HG02588 (cell line): Measurements from ENCODE around the gene HDHD5.

ENCODE experiments used
- ATAC-seq: cut with Tn5 transposase; IDR thresholded peaks from one replicate; pipeline ENCODE4 v1.9.1; 2021; ENCODE audit warnings: mild to moderate bottlenecking, moderate library complexity; ENCODE audit not compliant: unreplicated experiment

The HDHD5 gene

GRCh38 chr22:17108256-17109112, 50.6 kb downstream of the HDHD5 start:
- ATAC-seq = no peak

DNA sequence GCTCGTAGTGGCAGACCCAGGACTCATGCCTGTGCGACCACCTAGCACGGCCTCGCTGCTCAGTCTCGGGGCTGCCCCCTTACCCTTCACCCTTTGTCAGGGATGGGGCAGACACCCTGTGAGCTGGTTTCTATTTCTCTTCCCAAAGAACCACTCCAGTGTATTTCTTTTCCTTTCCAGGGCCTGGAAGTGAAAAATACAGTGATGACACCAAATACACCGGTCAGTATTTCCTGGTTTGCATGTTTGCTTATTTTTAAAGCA, 51.6 kb downstream of the HDHD5 start:
- no peak for ATAC-seq

DNA sequence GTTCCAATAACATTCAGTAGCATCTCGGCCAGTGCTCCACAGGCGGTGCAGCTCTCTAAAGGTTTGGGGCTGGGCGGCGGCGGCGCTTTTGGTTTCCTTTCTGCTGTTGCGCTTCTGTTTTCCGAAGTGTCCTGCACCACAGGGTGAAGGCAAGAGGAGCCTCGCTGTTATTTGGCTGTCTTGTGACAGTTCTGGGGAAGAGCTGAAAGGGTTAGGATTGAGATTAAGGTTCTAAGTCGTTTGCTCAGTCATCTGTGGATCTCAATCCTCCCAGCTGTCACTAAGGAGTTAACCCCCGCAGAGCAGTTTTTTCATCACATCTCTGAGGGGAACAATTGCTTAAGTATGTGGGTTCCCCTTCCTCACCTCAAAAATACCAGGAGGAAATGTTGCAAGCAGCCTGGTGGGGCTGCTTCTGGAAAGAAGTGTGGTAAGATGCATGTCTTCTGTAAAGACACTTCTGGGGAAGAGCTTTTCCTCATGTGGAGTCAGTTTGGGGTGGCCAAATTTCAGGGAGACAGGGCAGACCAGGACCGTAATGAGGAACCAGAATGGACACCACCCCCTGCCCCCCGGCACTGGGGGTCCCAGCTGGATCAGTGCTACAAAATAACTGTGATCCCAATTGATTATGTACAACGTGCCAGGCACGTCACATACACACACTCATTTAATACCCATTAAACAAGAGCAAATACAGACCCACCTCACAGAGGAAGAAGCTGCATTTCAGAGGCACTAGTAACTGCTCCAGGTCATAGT, 52.1 kb downstream of the HDHD5 start:
- ATAC-seq = no peak

- no peak for ATAC-seq
These were observed 52.8 kb downstream of the HDHD5 start for GRCh38 chr22:17106161-17106784.

GRCh38 chr22:17105143-17106129, 53.6 kb downstream of the HDHD5 start:
- no peak for ATAC-seq

- ATAC-seq = no peak
These were observed 54.6 kb downstream of the HDHD5 start for GRCh38 chr22:17104336-17104935.

DNA sequence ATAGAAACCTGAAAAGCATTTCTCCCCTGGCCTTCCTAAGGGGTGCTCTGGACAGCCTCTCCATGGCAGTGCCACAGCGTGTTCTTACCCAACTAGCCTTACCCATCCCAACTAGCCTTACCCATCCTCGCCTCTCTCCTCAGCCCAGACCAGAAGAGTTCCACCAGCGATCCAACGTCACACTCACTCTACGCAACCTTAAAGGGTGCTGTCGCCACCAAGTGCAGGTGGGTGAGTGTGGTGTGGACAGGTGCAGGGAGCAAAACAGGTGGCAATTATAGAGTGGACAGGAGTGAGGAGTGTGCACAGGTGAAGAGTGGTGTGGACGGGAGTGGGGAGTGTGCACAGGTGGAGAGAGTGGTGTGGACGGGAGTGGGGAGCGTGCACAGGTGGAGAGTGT, 55.7 kb downstream of the HDHD5 start:
- ATAC-seq = no peak

- no peak for ATAC-seq
These were observed 56.8 kb downstream of the HDHD5 start for GRCh38 chr22:17102297-17102667.

DNA sequence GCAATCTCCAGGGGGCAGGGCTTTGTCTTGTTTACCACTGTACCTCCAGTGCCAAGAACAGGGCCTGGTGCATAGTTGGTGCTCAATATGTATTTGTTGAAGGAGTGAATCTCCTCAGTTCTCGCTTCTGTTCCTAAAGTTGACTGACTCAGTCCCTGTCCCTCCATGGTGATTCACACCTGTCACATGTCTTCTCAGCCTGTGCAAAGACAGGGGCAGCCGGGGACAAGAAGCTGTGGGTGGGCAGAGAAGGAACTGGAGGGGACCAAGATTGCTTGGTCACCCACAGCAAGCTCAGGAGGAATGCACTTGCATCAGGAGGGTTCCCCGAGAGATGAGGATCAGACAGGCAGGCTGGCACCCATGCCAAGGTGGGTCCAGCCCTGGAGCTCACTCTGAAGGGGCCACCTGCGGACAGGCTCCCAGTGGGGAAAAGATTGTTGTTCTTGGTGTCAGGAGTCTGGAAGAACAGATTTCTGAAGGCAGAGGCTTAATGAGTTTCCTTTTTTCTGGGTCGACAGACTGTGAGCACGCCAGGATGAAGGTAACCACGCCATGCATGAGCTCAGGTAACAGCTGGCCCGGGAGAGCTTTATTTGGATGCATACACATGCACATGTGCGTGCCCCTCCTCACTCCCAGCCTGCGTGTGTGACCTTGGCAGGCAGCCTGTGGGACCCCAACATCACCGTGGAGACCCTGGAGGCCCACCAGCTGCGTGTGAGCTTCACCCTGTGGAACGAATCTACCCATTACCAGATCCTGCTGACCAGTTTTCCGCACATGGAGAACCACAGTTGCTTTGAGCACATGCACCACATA, 57.4 kb downstream of the HDHD5 start:
- ATAC-seq = no peak

DNA sequence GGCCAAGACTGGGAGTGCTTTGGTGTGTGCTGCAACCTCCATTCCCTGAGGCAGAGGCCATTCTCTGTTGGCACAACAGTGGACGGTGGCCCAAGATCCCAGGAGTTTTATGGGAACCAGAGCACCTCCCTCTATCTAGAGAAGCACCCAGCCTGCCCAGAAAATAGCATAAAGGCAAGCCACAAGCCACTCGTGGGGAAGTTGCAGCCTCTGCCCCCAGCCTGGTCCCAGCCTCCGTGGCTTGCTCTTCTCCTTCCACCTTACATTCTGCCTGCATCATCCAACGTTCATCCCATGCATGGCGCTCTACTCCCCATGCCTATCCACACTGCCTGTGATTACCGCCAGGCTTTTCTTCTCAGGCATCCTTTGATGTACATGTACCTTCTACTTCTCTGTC, 58.5 kb downstream of the HDHD5 start:
- no peak for ATAC-seq

GRCh38 chr22:17098379-17098819, 60.7 kb downstream of the HDHD5 start:
- ATAC-seq = no peak

DNA sequence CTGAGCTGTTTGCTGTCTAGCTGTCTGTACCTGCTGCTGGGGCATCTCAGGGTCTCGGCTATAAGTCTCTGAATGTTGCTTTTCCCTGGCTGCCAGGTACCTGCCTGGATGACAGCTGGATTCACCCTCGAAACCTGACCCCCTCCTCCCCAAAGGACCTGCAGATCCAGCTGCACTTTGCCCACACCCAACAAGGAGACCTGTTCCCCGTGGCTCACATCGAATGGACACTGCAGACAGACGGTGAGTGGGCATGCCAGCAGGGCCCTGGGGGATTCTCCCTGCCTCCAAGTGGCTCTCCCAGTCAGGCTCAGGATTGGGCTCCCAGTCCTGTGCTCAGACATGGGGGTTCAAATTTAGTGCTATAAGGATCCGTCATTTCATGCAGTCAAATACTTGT, 61.4 kb downstream of the HDHD5 start:
- ATAC-seq = no peak

GRCh38 chr22:17097062-17097461, 62.0 kb downstream of the HDHD5 start:
- no peak for ATAC-seq

DNA sequence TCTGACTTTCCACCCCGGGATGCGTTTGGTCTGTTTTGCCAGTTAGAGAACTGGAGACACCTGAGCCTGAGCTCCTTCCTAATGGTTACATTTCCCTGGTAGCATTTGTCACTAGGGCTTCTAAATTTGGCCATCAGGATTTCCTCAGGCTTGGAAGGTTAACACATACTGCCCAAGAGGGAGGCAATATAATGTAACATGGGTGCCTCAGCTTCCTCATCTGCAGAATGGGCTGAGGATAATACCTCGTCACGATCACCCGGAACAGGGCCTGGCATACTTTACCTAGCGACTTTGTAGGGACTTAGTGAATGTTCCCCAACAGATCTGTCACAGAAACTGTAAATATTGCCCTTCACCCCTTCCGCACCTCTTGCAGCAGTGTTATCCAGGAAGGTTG, 63.0 kb downstream of the HDHD5 start:
- ATAC-seq = no peak

GRCh38 chr22:17095538-17095937, 63.5 kb downstream of the HDHD5 start:
- no peak for ATAC-seq

- ATAC-seq = no peak
These were observed 66.0 kb downstream of the HDHD5 start for GRCh38 chr22:17093081-17093480.

DNA sequence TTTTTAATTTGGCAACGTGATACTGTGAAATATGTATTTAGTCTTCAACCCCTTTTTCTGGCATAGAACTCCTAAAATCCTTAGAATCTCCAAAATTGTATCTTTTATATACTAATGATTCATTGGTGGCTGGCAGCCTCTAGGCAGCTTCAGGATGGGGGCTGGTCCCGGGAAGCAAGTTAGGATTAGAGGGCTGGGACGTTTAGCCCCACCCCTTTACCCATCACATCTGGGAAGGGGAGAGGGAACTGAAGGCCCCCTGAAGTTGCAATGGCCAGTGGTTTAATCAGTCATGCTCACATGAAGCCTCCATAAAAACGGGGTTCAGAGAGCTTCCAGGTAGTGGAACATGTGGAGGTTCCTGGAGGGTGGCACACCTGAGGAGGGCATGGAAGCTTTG, 67.2 kb downstream of the HDHD5 start:
- ATAC-seq = no peak

DNA sequence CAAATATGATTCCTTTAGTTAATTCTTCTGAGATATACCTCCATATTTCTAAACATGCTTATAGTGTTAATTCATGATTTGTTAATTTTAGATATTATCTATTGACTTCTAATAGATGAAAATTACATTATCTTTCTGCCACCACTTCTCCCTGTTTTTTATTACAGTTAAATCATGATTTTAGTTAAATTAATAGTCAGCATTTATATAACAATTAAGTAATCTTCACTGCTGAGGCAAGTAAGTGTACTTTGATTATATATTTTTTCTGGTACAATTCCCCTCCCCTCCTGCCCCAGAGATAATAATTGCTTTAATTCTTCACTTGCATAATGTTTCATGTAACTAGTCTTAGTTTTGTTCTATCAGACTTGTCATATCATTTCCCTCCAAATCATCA, 68.5 kb downstream of the HDHD5 start:
- ATAC-seq = no peak
